Measurements from ENCODE around the gene DKK3. TPM values are rescaled to one million over a fixed set of nuclear protein-coding genes. Genes with fewer than 3 reads are reported as not detected.

Gene DKK3
- polyA plus RNA-seq, 6 donors from 2014 or later, result not detected

DNA sequence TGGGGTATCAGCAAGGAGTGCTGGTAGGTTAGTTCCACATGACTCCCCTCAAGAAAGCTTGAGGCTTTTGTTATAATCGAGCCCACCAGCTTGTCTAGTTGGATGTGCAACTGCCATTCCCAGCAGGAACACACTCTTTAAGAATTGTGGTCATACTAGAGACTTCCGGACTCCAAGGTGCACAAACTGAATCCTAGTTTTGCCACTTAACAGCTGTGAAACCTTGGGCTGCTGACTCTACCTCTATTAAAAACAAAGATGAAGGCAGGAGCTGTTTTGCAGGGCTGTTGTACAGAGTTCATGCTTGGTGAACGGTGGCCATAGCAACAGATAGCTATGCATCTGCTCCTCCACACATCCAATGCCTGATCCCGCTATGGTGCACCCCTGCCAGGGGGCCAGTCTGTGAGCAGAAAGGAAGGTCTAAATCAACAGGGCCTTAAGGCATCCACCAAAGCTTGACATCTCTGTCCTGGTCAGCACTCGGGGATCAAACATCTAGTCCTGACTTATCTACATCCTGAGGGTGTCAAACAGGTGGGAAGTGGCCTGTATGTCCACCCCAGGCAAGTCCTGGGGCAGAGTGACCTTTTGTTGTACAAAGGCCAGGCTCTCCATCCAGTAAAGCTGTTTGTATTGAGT is 36.4 kb downstream of the DKK3 start:
- Mint-ChIP-seq H3K27ac (no peak overlapping the region), H3K4me1 (no peaks in the 10 kb centered on the region), H3K4me3 (no peak overlapping the region), H3K36me3 (no peaks in the 10 kb centered on the region), H3K9me3 (no peaks in the 10 kb centered on the region), H3K27me3 (peaks cover 0 to 13% (median 2%) of the 10 kb centered on the region in 3 donors)
- DNase-seq (no peak), ATAC-seq (ENCODE audit: low read depth in 2 of 2) (no peak)

DNA sequence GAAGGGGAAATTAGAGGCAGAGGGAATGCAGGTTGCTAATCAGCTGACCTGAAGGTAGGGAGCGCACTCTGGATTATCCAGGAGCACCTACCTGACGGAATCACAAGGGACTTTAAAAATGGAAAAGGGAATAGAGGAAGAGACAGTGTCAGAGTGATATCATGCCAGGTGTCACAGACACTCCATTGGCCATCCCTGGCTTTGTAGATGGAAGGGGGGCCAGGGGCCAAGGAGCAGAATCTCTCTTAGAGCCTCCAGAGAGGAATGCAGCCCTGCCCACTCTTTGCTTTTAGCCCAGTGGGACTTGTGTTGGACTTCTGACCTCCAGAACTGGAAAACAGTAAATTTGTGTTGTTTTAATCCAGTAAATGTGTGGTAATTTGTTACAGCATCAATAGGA is 37.9 kb downstream of the DKK3 start:
- no peak overlapping the region for H3K4me3 Mint-ChIP-seq
- H3K9me3 Mint-ChIP-seq, result no peaks in the 10 kb centered on the region
- H3K4me1 Mint-ChIP-seq, result no peaks in the 10 kb centered on the region
- peaks cover 0 to 22% (median 15%) of the 10 kb centered on the region in 3 donors for H3K27me3 Mint-ChIP-seq
- no peaks in the 10 kb centered on the region for H3K36me3 Mint-ChIP-seq
- ATAC-seq (ENCODE audit: low read depth in 2 of 2) (no peak), DNase-seq (no peak)
- H3K27ac Mint-ChIP-seq, result no peak overlapping the region

DNA sequence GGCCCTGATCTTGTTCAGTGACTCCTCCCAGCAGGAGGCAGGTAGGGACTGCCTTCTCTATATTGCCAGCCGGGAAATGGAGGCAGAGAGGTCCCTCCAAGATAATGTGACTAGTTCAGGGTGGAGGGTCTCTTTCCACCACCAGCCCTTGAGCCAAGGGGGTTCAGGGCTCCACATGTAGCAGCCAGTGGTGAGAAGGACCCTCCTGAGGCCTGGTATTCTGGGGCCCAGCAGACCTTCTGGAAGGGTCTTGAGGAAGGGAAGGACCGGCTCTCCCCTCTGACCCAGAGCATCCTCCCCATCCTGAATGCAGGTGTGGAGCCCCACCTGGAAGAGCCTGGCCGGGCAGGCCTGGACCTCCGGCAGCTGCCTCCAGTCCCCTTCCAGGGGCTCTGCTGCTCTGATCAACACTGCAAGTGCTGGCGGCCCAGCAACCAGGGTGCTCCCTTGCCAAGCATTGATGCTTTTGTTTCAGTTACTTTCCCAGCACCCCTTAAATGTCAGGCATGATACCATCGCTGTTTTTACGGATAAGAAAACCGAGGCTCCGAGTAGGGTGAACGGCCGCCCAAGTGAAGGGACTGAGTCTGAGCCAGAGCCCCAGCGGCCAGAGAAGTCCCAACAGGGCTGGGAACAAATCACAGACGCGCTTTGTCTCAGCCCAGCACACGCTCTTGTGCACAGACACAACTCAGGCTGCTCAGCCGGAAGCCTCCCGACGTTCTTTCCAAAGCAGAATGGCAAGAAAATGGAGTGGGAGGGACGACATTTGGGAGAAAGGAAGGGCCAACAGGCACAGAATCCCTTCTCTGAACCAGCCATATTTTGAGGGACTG is 38.8 kb downstream of the DKK3 start:
- Mint-ChIP-seq H3K27ac (peak overlapping the region in 1 of 6 donors; percentile 65), H3K27me3 (peaks cover 0 to 32% (median 15%) of the 10 kb centered on the region in 3 donors), H3K4me3 (no peak overlapping the region), H3K4me1 (no peaks in the 10 kb centered on the region), H3K9me3 (no peaks in the 10 kb centered on the region), H3K36me3 (no peaks in the 10 kb centered on the region)
- no peak for ATAC-seq (ENCODE audit: low read depth in 2 of 2)
- DNase-seq, result no peak

DNA sequence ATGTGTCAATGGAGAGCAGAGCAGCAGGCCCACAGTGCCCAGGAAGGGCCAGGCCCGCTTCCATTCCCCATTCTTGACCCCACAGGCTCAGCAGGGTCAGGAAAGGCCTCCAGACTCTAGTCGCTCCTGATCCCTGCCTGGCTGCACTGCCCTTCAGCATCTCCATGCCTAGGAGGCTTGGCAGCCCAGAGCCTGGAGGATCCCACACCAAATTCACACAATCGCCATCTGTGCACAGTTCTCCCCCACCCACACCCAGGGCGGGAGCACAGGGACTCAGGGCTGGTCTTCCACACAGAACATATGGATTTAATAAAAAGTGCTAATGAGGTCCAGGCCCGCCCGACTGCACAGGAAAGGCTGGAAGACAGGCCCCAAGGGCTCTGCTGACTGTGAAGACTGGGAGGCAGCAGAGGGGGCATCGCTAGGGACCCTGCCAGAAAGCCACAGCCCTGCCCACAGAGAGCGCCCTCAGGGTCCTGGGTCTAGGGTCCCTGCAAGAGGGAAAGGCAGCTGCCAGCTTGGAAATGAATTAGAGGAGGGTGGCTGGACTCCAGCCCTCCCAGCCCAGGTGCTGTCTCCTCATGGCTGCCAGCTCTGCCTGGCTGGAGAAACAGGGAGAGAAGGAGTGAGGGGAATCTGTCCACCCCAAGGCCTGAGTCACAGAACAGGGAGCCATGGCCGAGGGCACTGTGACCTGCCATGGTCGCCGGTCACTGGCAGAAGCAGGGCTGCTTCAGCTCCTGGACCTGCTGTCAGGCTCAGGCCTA is 39.7 kb downstream of the DKK3 start:
- DNase-seq (no peak), ATAC-seq (ENCODE audit: low read depth in 2 of 2) (no peak)
- H3K27ac Mint-ChIP-seq, result peak overlapping the region in 1 of 6 donors; percentile 84
- H3K4me1 Mint-ChIP-seq, result no peaks in the 10 kb centered on the region
- H3K4me3 Mint-ChIP-seq, result no peak overlapping the region
- H3K36me3 Mint-ChIP-seq, result no peaks in the 10 kb centered on the region
- no peaks in the 10 kb centered on the region for H3K9me3 Mint-ChIP-seq
- H3K27me3 Mint-ChIP-seq, result peaks cover 0 to 37% (median 15%) of the 10 kb centered on the region in 3 donors

GRCh38 chr11:11967669-11968510 is 40.5 kb downstream of the DKK3 start:
- no peak overlapping the region for H3K4me3 Mint-ChIP-seq
- H3K36me3 Mint-ChIP-seq, result no peaks in the 10 kb centered on the region
- H3K27me3 Mint-ChIP-seq, result peaks cover 0 to 37% (median 15%) of the 10 kb centered on the region in 3 donors
- H3K4me1 Mint-ChIP-seq, result no peaks in the 10 kb centered on the region
- no peak overlapping the region for H3K27ac Mint-ChIP-seq
- no peak for ATAC-seq (ENCODE audit: low read depth in 2 of 2)
- no peaks in the 10 kb centered on the region for H3K9me3 Mint-ChIP-seq
- no peak for DNase-seq

DNA sequence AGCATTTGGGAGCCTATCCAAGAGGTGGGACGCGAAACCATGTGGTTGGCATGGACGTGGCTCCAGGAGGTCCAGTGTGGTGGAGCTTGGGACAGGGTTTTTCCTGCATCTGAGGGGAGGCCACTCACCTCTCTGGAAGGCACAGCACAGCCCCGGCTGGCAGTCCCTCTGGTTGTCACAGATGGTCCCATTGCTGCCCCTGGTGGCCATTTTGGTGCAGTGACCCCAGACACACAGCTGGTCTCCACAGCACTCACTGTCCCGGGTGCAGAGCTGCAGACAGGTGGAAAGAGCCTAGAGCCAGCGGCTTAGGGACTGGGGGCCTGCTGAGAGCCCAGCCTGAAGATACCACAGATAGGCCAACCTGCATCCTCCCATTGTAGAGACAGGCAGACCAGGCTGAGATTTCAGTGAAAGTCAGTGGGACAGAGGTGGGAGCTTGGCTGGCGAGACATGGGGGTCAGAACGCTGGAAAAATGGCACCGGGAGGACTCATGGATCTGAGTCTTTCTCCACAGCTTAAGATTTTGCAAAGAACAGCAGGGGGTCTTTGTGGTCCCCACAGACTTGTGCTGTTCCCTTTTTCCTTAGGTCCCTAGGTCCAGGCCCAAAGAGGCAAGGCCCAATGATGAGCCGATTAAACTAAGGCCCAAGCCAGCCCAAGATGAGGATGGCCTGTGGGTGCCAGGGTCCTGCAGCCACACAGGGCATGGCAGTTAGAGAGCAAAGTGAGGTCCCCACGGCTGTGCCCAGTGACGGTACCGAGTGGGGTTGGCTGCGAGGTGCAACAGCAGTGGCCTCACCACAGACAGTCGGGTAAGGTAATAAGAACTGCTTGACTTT is 41.4 kb downstream of the DKK3 start:
- peak; percentile 9 for DNase-seq
- ATAC-seq (ENCODE audit: low read depth in 2 of 2), result peak; percentile 49 to 66
- H3K36me3 Mint-ChIP-seq, result no peaks in the 10 kb centered on the region
- H3K9me3 Mint-ChIP-seq, result no peaks in the 10 kb centered on the region
- H3K27ac Mint-ChIP-seq, result peak overlapping the region in 1 of 6 donors; percentile 56
- peaks cover 0 to 37% (median 15%) of the 10 kb centered on the region in 3 donors for H3K27me3 Mint-ChIP-seq
- H3K4me1 Mint-ChIP-seq, result no peaks in the 10 kb centered on the region
- no peak overlapping the region for H3K4me3 Mint-ChIP-seq

- Mint-ChIP-seq H3K9me3 (no peaks in the 10 kb centered on the region), H3K27me3 (peaks cover 0 to 37% (median 15%) of the 10 kb centered on the region in 3 donors), H3K27ac (no peak overlapping the region), H3K4me1 (no peaks in the 10 kb centered on the region), H3K36me3 (no peaks in the 10 kb centered on the region), H3K4me3 (no peak overlapping the region)
- ATAC-seq (ENCODE audit: low read depth in 2 of 2), result no peak
- no peak for DNase-seq
Observed at GRCh38 chr11:11966354-11966741, 42.1 kb downstream of the DKK3 start.

GRCh38 chr11:11965656-11966353 is 42.6 kb downstream of the DKK3 start:
- H3K27ac Mint-ChIP-seq, result peak overlapping the region in 2 of 6 donors; percentile 39 to 75
- ATAC-seq (ENCODE audit: low read depth in 2 of 2), result no peak
- DNase-seq, result no peak
- H3K27me3 Mint-ChIP-seq, result peaks cover 0 to 37% (median 15%) of the 10 kb centered on the region in 3 donors
- no peaks in the 10 kb centered on the region for H3K9me3 Mint-ChIP-seq
- H3K4me1 Mint-ChIP-seq, result peaks cover 2 to 3% (median 2%) of the 10 kb centered on the region in 3 donors
- H3K36me3 Mint-ChIP-seq, result no peaks in the 10 kb centered on the region
- peak overlapping the region in 1 of 8 donors; percentile 22 for H3K4me3 Mint-ChIP-seq

DNA sequence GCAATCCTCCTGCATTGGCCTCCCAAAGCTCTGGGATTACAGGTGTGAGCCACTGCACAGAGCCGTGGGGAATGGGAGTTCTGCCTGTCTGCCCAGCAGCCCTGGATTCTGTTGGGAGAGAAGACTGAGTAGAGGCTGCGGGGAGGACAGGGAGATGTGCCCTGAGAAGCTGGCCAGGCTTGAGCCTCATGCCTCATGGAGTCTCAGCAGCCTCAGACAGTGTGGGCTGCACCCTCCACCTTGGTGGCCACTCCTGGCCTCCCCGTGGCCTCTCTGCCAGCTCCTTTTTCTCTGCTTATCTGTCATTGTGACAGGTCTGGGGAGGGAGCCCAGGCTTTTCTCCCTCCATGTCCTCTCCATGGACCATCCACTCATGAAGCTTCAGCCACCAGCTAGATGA is 43.2 kb downstream of the DKK3 start:
- Mint-ChIP-seq H3K4me3 (peak overlapping the region in 1 of 8 donors; percentile 42), H3K4me1 (peaks cover 8 to 9% (median 8%) of the 10 kb centered on the region in 3 donors), H3K9me3 (no peaks in the 10 kb centered on the region), H3K27me3 (peaks cover 0 to 34% (median 15%) of the 10 kb centered on the region in 3 donors), H3K36me3 (no peaks in the 10 kb centered on the region), H3K27ac (peak overlapping the region in 2 of 6 donors; percentile 39 to 75)
- ATAC-seq (ENCODE audit: low read depth in 2 of 2) (no peak), DNase-seq (no peak)

DNA sequence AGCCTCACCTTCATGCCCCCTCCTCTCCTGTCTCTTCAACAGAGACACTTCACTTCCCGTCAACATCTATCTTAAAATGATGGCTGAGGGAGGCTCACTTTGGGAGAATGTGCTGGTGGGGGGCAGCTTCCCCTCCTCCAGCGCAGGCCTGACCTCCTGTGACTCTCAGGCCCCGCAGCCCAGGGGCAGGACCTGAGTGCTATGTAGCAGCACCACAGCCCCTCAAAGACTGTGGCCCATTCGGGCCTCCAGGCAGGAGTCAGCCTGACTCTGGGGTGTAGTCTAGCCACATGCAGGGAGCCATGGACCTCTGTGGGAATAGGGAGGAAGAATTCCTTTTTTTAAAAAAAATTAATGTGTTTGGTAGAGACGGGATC is 43.7 kb downstream of the DKK3 start:
- H3K9me3 Mint-ChIP-seq, result no peaks in the 10 kb centered on the region
- peaks cover 8 to 14% (median 11%) of the 10 kb centered on the region in 3 donors for H3K4me1 Mint-ChIP-seq
- H3K27ac Mint-ChIP-seq, result no peak overlapping the region
- ATAC-seq (ENCODE audit: low read depth in 2 of 2) (no peak), DNase-seq (no peak)
- H3K36me3 Mint-ChIP-seq, result no peaks in the 10 kb centered on the region
- peaks cover 0 to 29% (median 15%) of the 10 kb centered on the region in 3 donors for H3K27me3 Mint-ChIP-seq
- H3K4me3 Mint-ChIP-seq, result no peak overlapping the region

DNA sequence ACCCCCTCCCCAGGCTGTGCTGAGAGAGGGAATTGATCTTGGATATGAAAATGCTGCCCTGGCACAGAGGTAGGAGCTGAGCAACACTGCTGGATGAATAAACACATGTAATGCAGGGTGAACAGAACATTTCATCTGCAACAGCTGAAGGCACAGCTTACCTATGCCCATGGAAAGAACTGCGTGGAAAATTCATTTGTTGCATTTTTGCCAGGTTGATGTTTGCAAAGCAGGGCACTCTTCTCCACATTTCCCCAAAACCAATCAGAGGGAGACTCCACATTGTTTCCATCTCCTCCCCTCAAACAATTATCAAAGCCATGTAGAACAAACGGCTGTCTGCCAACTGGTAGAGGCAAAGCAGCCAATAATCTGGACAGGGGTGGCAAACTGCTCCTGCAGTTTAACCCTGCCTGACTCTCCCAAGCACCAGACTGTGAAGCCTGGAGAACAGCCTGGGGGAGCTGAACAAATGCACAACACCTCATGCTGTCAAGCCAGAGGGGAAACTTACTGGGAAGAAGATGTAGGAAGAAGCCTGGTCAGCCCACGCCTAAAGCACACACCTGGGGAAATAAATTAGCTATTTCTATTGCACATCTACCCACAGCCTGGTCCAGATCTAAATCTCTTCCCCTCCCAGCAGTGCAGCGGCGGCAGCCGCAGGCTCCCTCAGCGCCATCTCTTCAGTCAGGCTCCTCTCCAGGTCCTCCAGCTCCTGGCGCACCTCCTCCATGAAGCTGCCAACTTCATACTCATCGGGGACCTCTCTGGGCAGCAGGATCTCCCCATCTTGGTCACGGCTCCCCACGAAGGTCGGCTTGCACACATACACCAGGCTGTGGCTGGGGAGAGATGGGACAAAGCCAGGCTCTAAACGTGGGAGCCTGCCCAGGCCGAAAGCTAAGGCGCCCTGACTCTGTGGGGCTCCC is 44.3 kb downstream of the DKK3 start:
- Mint-ChIP-seq H3K4me1 (peaks cover 8 to 14% (median 11%) of the 10 kb centered on the region in 3 donors), H3K27me3 (peaks cover 0 to 29% (median 15%) of the 10 kb centered on the region in 3 donors), H3K27ac (no peak overlapping the region), H3K9me3 (no peaks in the 10 kb centered on the region), H3K36me3 (no peaks in the 10 kb centered on the region), H3K4me3 (no peak overlapping the region)
- ATAC-seq (ENCODE audit: low read depth in 2 of 2), result no peak
- no peak for DNase-seq
